Esophagus (tissue), 2 donors: ENCODE measurements around the gene POLR2I. TPM values are rescaled to one million over a fixed set of nuclear protein-coding genes. Genes with fewer than 3 reads are reported as not detected.
"Not testable (repeated sequence)": the region's sequence is repeated elsewhere in the genome, so short reads cannot be mapped to it uniquely, and the experiment has no call there.

Source experiments
- H3K27ac ChIP-seq, 2 donors: one replicate each; pipeline ENCODE4 v1.5.1; 2013; ENCODE audit warnings: low read depth in 2 of 2, mild to moderate bottlenecking in 2 of 2, inconsistent platforms in 1 of 2, low read length in 1 of 2, moderate library complexity in 1 of 2
- H3K27me3 ChIP-seq, 2 donors: one replicate each; pipeline ENCODE4 v1.6.1; 2013; ENCODE audit warnings: low read length in 2 of 2, control low read depth in 1 of 2, mild to moderate bottlenecking in 1 of 2; ENCODE audit not compliant: insufficient read depth in 2 of 2, control insufficient read depth in 1 of 2
- H3K36me3 ChIP-seq, 2 donors: one replicate each; pipeline ENCODE4 v1.6.1; 2013; ENCODE audit warnings: low read length in 1 of 2; ENCODE audit not compliant: control insufficient read depth in 2 of 2, insufficient read depth in 2 of 2
- H3K4me1 ChIP-seq, 2 donors: one replicate each; pipeline ENCODE4 v1.6.1; 2013; ENCODE audit warnings: low read length in 1 of 2; ENCODE audit not compliant: control insufficient read depth in 2 of 2, insufficient read depth in 2 of 2
- H3K4me3 ChIP-seq, 2 donors: one replicate each; pipeline ENCODE4 v1.5.1; 2013; ENCODE audit warnings: low read length in 2 of 2, mild to moderate bottlenecking in 2 of 2, low read depth in 1 of 2, moderate library complexity in 1 of 2
- H3K9me3 ChIP-seq, 2 donors: one replicate each; pipeline ENCODE4 v1.6.1; 2013; ENCODE audit warnings: mild to moderate bottlenecking in 2 of 2, low read depth in 1 of 2, low read length in 1 of 2, moderate library complexity in 1 of 2; ENCODE audit not compliant: control insufficient read depth in 2 of 2, insufficient read depth in 1 of 2
- WGBS, 2 donors: extraction: QIAGEN DNeasy Blood & Tissue Kit; methylation state at CpG; one replicate each; pipeline ENCODE4 v1.1.7; 2013; 5-methylcytosine and 5-hydroxymethylcytosine counted together
- polyA plus RNA-seq, 2 donors: library from polyadenylated mRNA; stranded (reverse); fragments of 200-250 nt; gene quantifications; one replicate each; pipeline ENCODE4 v1.2.3, GENCODE V29; 2013
- donor health status: healthy with polysubstance abuse.
- donor health status: Bipolar disorder and iron deficiency.

POLR2I gene
- polyA plus RNA-seq, 2 donors: 66.7 to 77.8 TPM

- H3K27ac ChIP-seq: no peak overlapping the region
- H3K36me3 ChIP-seq: no peaks in the 10 kb centered on the region
- 90 to 95% methylated on average over 8 of the region's 8 CpGs for WGBS, 2 donors
- no peaks in the 10 kb centered on the region for H3K9me3 ChIP-seq
- no peak overlapping the region for H3K4me3 ChIP-seq
- peaks cover 0 to 3% of the 10 kb centered on the region in 2 donors for H3K4me1 ChIP-seq
- H3K27me3 ChIP-seq: no peaks in the 10 kb centered on the region
Observed at GRCh38 chr19:36072081-36072480, 42.6 kb downstream of the POLR2I start.

GRCh38 chr19:36068810-36069499 is 45.7 kb downstream of the POLR2I start:
- not testable (repeated sequence) for H3K36me3 ChIP-seq, H3K4me1 ChIP-seq, H3K9me3 ChIP-seq, H3K27ac ChIP-seq, H3K4me3 ChIP-seq, H3K27me3 ChIP-seq
- 96 to 97% methylated on average over 42 to 54 of the region's 57 CpGs for WGBS, 2 donors

- WGBS, 2 donors: 93 to 97% methylated on average over 11 of the region's 11 CpGs
- Histone ChIP-seq H3K27ac (no peak overlapping the region), H3K27me3 (no peaks in the 10 kb centered on the region)
Observed at GRCh38 chr19:36067681-36068080, 47.0 kb downstream of the POLR2I start.

GRCh38 chr19:36064826-36065225 is 49.8 kb downstream of the POLR2I start:
- Histone ChIP-seq H3K36me3 (no peaks in the 10 kb centered on the region), H3K27me3 (no peaks in the 10 kb centered on the region), H3K4me1 (no peaks in the 10 kb centered on the region), H3K4me3 (no peak overlapping the region), H3K27ac (no peak overlapping the region), H3K9me3 (no peaks in the 10 kb centered on the region)
- WGBS, 2 donors: 94 to 97% methylated on average over 8 of the region's 8 CpGs

More at GRCh38 chr19:36067681-36068080, 47.0 kb downstream of the POLR2I start:
- H3K36me3 ChIP-seq: no peaks in the 10 kb centered on the region
- H3K4me1 ChIP-seq: peaks cover 0 to 3% of the 10 kb centered on the region in 2 donors
- no peaks in the 10 kb centered on the region for H3K9me3 ChIP-seq
- H3K4me3 ChIP-seq: no peak overlapping the region

Other genes starting within 250 kb of the POLR2I start
- gene APLP1, start 246.3 kb downstream of the POLR2I start, polyA plus RNA-seq: 1 to 10 TPM in 1 of 2 donors, under 1 TPM in 1; 0.69 to 1.4 TPM
- 1 to 10 TPM; 6.6 to 8.5 TPM for gene NFKBID, start 214.3 kb downstream of the POLR2I start, polyA plus RNA-seq
- 1 to 10 TPM; 6.2 to 6.7 TPM for gene HCST, start 212.3 kb downstream of the POLR2I start, polyA plus RNA-seq
- gene TYROBP, start 206.6 kb downstream of the POLR2I start, polyA plus RNA-seq: 10 to 100 TPM; 16.7 to 26.8 TPM
- gene LRFN3, start 178.5 kb downstream of the POLR2I start, polyA plus RNA-seq: 1 to 10 TPM; 4.9 to 5.0 TPM
- gene SDHAF1, start 119.7 kb downstream of the POLR2I start, polyA plus RNA-seq: 10 to 100 TPM in 1 of 2 donors, 1 to 10 TPM in 1; 8.6 to 18.0 TPM
- gene SYNE4, start 106.1 kb downstream of the POLR2I start, polyA plus RNA-seq: 1 to 10 TPM in 1 of 2 donors, under 1 TPM in 1; 0.87 to 2.7 TPM
- 10 to 100 TPM; 15.9 to 19.2 TPM for gene ALKBH6, start 100.7 kb downstream of the POLR2I start, polyA plus RNA-seq
- gene CLIP3, start 82.0 kb downstream of the POLR2I start, polyA plus RNA-seq: 1 to 10 TPM; 2.8 to 7.3 TPM
- 1 to 10 TPM; 3.9 to 4.3 TPM for gene THAP8, start 60.6 kb downstream of the POLR2I start, polyA plus RNA-seq
- 1 to 10 TPM; 2.1 to 2.7 TPM for gene WDR62, start 60.0 kb downstream of the POLR2I start, polyA plus RNA-seq
- under 1 TPM in 1 of 2 donors, not detected in 1; 0.16 TPM for gene OVOL3, start 3.7 kb downstream of the POLR2I start, polyA plus RNA-seq
- gene TBCB, start 593 bp upstream of the POLR2I start, polyA plus RNA-seq: 100 to 1,000 TPM; 100 to 149 TPM
- gene CAPNS1, start 25.2 kb upstream of the POLR2I start, polyA plus RNA-seq: 1,000 to 10,000 TPM in 1 of 2 donors, 100 to 1,000 TPM in 1; 919 to 1,019 TPM
- 10 to 100 TPM; 17.3 to 22.9 TPM for gene COX7A1, start 37.6 kb upstream of the POLR2I start, polyA plus RNA-seq
- 1 to 10 TPM; 1.9 to 3.5 TPM for gene ZNF565, start 99.8 kb upstream of the POLR2I start, polyA plus RNA-seq
- 10 to 100 TPM; 13.4 to 22.2 TPM for gene ZNF146, start 100.2 kb upstream of the POLR2I start, polyA plus RNA-seq